Measurements from ENCODE around the gene LRRC40.
A peak's percentile ranks its signal among the peaks of the same experiment; 100 is the strongest.
"Not testable (repeated sequence)": the region's sequence is repeated elsewhere in the genome, so short reads cannot be mapped to it uniquely, and the experiment has no call there.

LRRC40 gene

GRCh38 chr1:70205434-70206118 is at the start of gene LRRC40:
Gene LRRC40 (minus strand): TSS chr1:70205579. CDS start chr1:70205540, 39 bp downstream.
- peak; percentile 91 to 98 (median 94) for DNase-seq (ENCODE audit: low read depth in 2 of 3, low spot score in 2 of 3)

- no peak for DNase-seq (ENCODE audit: low read depth in 2 of 3, low spot score in 2 of 3)
Observed at GRCh38 chr1:70248729-70249128, 43.4 kb upstream of the LRRC40 start.

- no peak for DNase-seq (ENCODE audit: low read depth in 2 of 3, low spot score in 2 of 3)
Observed at GRCh38 chr1:70247768-70248167, 42.4 kb upstream of the LRRC40 start.

- no peak for DNase-seq (ENCODE audit: low read depth in 2 of 3, low spot score in 2 of 3)
Observed at GRCh38 chr1:70247122-70247521, 41.7 kb upstream of the LRRC40 start.

GRCh38 chr1:70239940-70240339 is 34.6 kb upstream of the LRRC40 start:
- no peak for DNase-seq (ENCODE audit: low read depth in 2 of 3, low spot score in 2 of 3)

- no peak for DNase-seq (ENCODE audit: low read depth in 2 of 3, low spot score in 2 of 3)
Observed at GRCh38 chr1:70234733-70235132, 29.4 kb upstream of the LRRC40 start.

GRCh38 chr1:70231475-70231874 is 26.1 kb upstream of the LRRC40 start:
- no peak for DNase-seq (ENCODE audit: low read depth in 2 of 3, low spot score in 2 of 3)

GRCh38 chr1:70228670-70229069 is 23.3 kb upstream of the LRRC40 start:
- no peak for DNase-seq (ENCODE audit: low read depth in 2 of 3, low spot score in 2 of 3)

- DNase-seq (ENCODE audit: low read depth in 2 of 3, low spot score in 2 of 3): no peak
Observed at GRCh38 chr1:70227439-70227838, 22.1 kb upstream of the LRRC40 start.

GRCh38 chr1:70224954-70225353 is 19.6 kb upstream of the LRRC40 start:
- no peak for DNase-seq (ENCODE audit: low read depth in 2 of 3, low spot score in 2 of 3)

- DNase-seq (ENCODE audit: low read depth in 2 of 3, low spot score in 2 of 3): no peak
Observed at GRCh38 chr1:70222716-70223235, 17.4 kb upstream of the LRRC40 start.

- peak; percentile 91 to 94 (median 92) for DNase-seq (ENCODE audit: low read depth in 2 of 3, low spot score in 2 of 3)
Observed at GRCh38 chr1:70221238-70222121, 16.1 kb upstream of the LRRC40 start, which contains the start of gene SRSF11. Gene SRSF11 (plus strand): TSS chr1:70221380. CDS start chr1:70221637, 257 bp downstream.

- no peak for DNase-seq (ENCODE audit: low read depth in 2 of 3, low spot score in 2 of 3)
Observed at GRCh38 chr1:70220517-70221237, 15.3 kb upstream of the LRRC40 start.

GRCh38 chr1:70220015-70220414 is 14.6 kb upstream of the LRRC40 start:
- DNase-seq (ENCODE audit: low read depth in 2 of 3, low spot score in 2 of 3): no peak

GRCh38 chr1:70211541-70211940 is 6.2 kb upstream of the LRRC40 start:
- DNase-seq (ENCODE audit: low read depth in 2 of 3, low spot score in 2 of 3): no peak

GRCh38 chr1:70210820-70211219 is 5.4 kb upstream of the LRRC40 start:
- DNase-seq (ENCODE audit: low read depth in 2 of 3, low spot score in 2 of 3): no peak

- no peak for DNase-seq (ENCODE audit: low read depth in 2 of 3, low spot score in 2 of 3)
Observed at GRCh38 chr1:70208292-70208691, 2.9 kb upstream of the LRRC40 start.

- DNase-seq (ENCODE audit: low read depth in 2 of 3, low spot score in 2 of 3): no peak
Observed at GRCh38 chr1:70207492-70207891, 2.1 kb upstream of the LRRC40 start.

GRCh38 chr1:70206833-70207232 is 1.5 kb upstream of the LRRC40 start:
- DNase-seq (ENCODE audit: low read depth in 2 of 3, low spot score in 2 of 3): not testable (repeated sequence)

GRCh38 chr1:70205071-70205433 is 327 bp downstream of the LRRC40 start:
- DNase-seq (ENCODE audit: low read depth in 2 of 3, low spot score in 2 of 3): no peak

- DNase-seq (ENCODE audit: low read depth in 2 of 3, low spot score in 2 of 3): no peak
Observed at GRCh38 chr1:70204600-70204999, 779 bp downstream of the LRRC40 start.

Measured in activated CD8-positive, alpha-beta memory T cell treated with anti-CD3 and anti-CD28 coated beads for 48 hours (primary cell).